ENCODE measurements around the gene NRM.

The NRM gene

GRCh38 chr6:30654798-30655742 is 35.7 kb downstream of the NRM start:
- intact Hi-C loops (cut with micrococcal nuclease), result no loop called here
- Mint-ChIP-seq H3K27me3 (no peaks in the 10 kb centered on the region), H3K36me3 (ENCODE audit: low read depth) (peaks cover 98% of the 10 kb centered on the region), H3K27ac (peak overlapping the region; percentile 23), H3K4me1 (ENCODE audit: low read depth) (peaks cover 22% of the 10 kb centered on the region), H3K9me3 (no peaks in the 10 kb centered on the region), H3K4me3 (no peak overlapping the region)

- intact Hi-C loops (cut with micrococcal nuclease), result no loop called here
- H3K27ac Mint-ChIP-seq, result no peak overlapping the region
- no peaks in the 10 kb centered on the region for H3K9me3 Mint-ChIP-seq
- H3K27me3 Mint-ChIP-seq, result no peaks in the 10 kb centered on the region
- H3K4me3 Mint-ChIP-seq, result no peak overlapping the region
- peaks cover 67% of the 10 kb centered on the region for H3K36me3 Mint-ChIP-seq (ENCODE audit: low read depth)
- peaks cover 24% of the 10 kb centered on the region for H3K4me1 Mint-ChIP-seq (ENCODE audit: low read depth)
Observed at GRCh38 chr6:30651143-30651542, 39.6 kb downstream of the NRM start.

- Mint-ChIP-seq H3K4me3 (peak overlapping the region; percentile 82), H3K27me3 (no peaks in the 10 kb centered on the region), H3K9me3 (no peaks in the 10 kb centered on the region), H3K36me3 (ENCODE audit: low read depth) (peaks cover 61% of the 10 kb centered on the region), H3K27ac (peak overlapping the region; percentile 62), H3K4me1 (ENCODE audit: low read depth) (peaks cover 57% of the 10 kb centered on the region)
- intact Hi-C loops (cut with micrococcal nuclease), result no loop called here
Observed at GRCh38 chr6:30647242-30648116, 43.3 kb downstream of the NRM start.

- intact Hi-C loops (cut with micrococcal nuclease), result no loop called here
- Mint-ChIP-seq H3K4me1 (ENCODE audit: low read depth) (peaks cover 57% of the 10 kb centered on the region), H3K36me3 (ENCODE audit: low read depth) (peaks cover 58% of the 10 kb centered on the region), H3K27me3 (no peaks in the 10 kb centered on the region), H3K9me3 (no peaks in the 10 kb centered on the region), H3K27ac (peak within 1 kb of the TSS; percentile 62), H3K4me3 (peak within 1 kb of the TSS; percentile 82)
Observed at GRCh38 chr6:30646450-30647241, 44.1 kb downstream of the NRM start, which contains the start of gene C6orf136. TSS of gene C6orf136 (plus strand) at chr6:30647133. CDS start at chr6:30647232, 99 bp downstream.

GRCh38 chr6:30645989-30646388 is 44.8 kb downstream of the NRM start:
- Mint-ChIP-seq H3K4me3 (no peak overlapping the region), H3K27me3 (no peaks in the 10 kb centered on the region), H3K36me3 (ENCODE audit: low read depth) (peaks cover 57% of the 10 kb centered on the region), H3K27ac (peak overlapping the region; percentile 62), H3K9me3 (no peaks in the 10 kb centered on the region), H3K4me1 (ENCODE audit: low read depth) (peaks cover 57% of the 10 kb centered on the region)
- intact Hi-C loops (cut with micrococcal nuclease), result no loop called here

- H3K27me3 Mint-ChIP-seq, result no peaks in the 10 kb centered on the region
- H3K27ac Mint-ChIP-seq, result peak overlapping the region; percentile 62
- no peak overlapping the region for H3K4me3 Mint-ChIP-seq
- peaks cover 56% of the 10 kb centered on the region for H3K36me3 Mint-ChIP-seq (ENCODE audit: low read depth)
- H3K4me1 Mint-ChIP-seq (ENCODE audit: low read depth), result peaks cover 50% of the 10 kb centered on the region
- H3K9me3 Mint-ChIP-seq, result no peaks in the 10 kb centered on the region
- intact Hi-C loops (cut with micrococcal nuclease), result no loop called here
Observed at GRCh38 chr6:30644769-30645168, 46.0 kb downstream of the NRM start.

GRCh38 chr6:30643656-30644055 is 47.1 kb downstream of the NRM start:
- Mint-ChIP-seq H3K9me3 (no peaks in the 10 kb centered on the region), H3K4me3 (no peak overlapping the region), H3K27ac (no peak overlapping the region), H3K36me3 (ENCODE audit: low read depth) (peaks cover 54% of the 10 kb centered on the region), H3K27me3 (no peaks in the 10 kb centered on the region), H3K4me1 (ENCODE audit: low read depth) (peaks cover 39% of the 10 kb centered on the region)
- intact Hi-C loops (cut with micrococcal nuclease), result no loop called here

GRCh38 chr6:30641048-30641447 is 49.7 kb downstream of the NRM start:
- Mint-ChIP-seq H3K27me3 (no peaks in the 10 kb centered on the region), H3K4me1 (ENCODE audit: low read depth) (peaks cover 32% of the 10 kb centered on the region), H3K27ac (no peak overlapping the region), H3K9me3 (no peaks in the 10 kb centered on the region), H3K36me3 (ENCODE audit: low read depth) (peaks cover 50% of the 10 kb centered on the region), H3K4me3 (no peak overlapping the region)
- intact Hi-C loops (cut with micrococcal nuclease), result no loop called here

- peaks cover 44% of the 10 kb centered on the region for H3K36me3 Mint-ChIP-seq (ENCODE audit: low read depth)
- H3K27me3 Mint-ChIP-seq, result no peaks in the 10 kb centered on the region
- peaks cover 26% of the 10 kb centered on the region for H3K4me1 Mint-ChIP-seq (ENCODE audit: low read depth)
- intact Hi-C loops (cut with micrococcal nuclease), result no loop called here
- H3K9me3 Mint-ChIP-seq, result no peaks in the 10 kb centered on the region
- no peak overlapping the region for H3K4me3 Mint-ChIP-seq
- no peak overlapping the region for H3K27ac Mint-ChIP-seq
Observed at GRCh38 chr6:30640481-30640880, 50.3 kb downstream of the NRM start.
